Camera-type eye (tissue), 1 donor: Measurements from ENCODE around the gene AP3D1. TPM values are rescaled to one million over a fixed set of nuclear protein-coding genes. Genes with fewer than 3 reads are reported as not detected.

Source experiments
- total RNA-seq: library from RNA; depleted of rRNA; stranded (reverse); fragments of >200 nt; gene quantifications from one replicate; pipeline ENCODE4 v1.2.3, GENCODE V29; 2014

The AP3D1 gene
- total RNA-seq = 90.0 TPM

GRCh38 chr19:2151339-2152229, at the start of gene AP3D1:
Gene AP3D1 (minus strand): TSS chr19:2151566. CDS start chr19:2151334, 232 bp downstream.

GRCh38 chr19:2096480-2097202, 54.7 kb downstream of the AP3D1 start, which contains the start of gene IZUMO4:
Gene IZUMO4 (plus strand): TSS chr19:2096915. CDS start chr19:2096946, 31 bp downstream.

GRCh38 chr19:2096034-2096479, 55.3 kb downstream of the AP3D1 start, which contains the start of gene MOB3A:
Gene MOB3A (minus strand): TSS chr19:2096326. CDS start chr19:2078560, 17,766 bp downstream.

GRCh38 chr19:2050991-2051772, 100.2 kb downstream of the AP3D1 start, which contains the start of gene MKNK2:
Gene MKNK2 (minus strand): TSS chr19:2051244. CDS start chr19:2050851, 393 bp downstream.

Other genes starting within 250 kb of the AP3D1 start
- 2.4 TPM for gene ADAT3, start 246.2 kb downstream of the AP3D1 start, total RNA-seq
- 44.6 TPM for gene SCAMP4, start 246.2 kb downstream of the AP3D1 start, total RNA-seq
- gene CSNK1G2, start 210.4 kb downstream of the AP3D1 start, total RNA-seq = 64.4 TPM
- gene BTBD2, start 135.9 kb downstream of the AP3D1 start, total RNA-seq = 78.3 TPM
- 62.2 TPM for gene MKNK2, start 100.3 kb downstream of the AP3D1 start, total RNA-seq
- 37.2 TPM for gene MOB3A, start 55.2 kb downstream of the AP3D1 start, total RNA-seq
- 2.6 TPM for gene IZUMO4, start 54.7 kb downstream of the AP3D1 start, total RNA-seq
- 19.2 TPM for gene DOT1L, start 12.4 kb upstream of the AP3D1 start, total RNA-seq
- 56.4 TPM for gene PLEKHJ1, start 84.8 kb upstream of the AP3D1 start, total RNA-seq
- 57.7 TPM for gene SF3A2, start 85.3 kb upstream of the AP3D1 start, total RNA-seq
- gene AMH, start 97.8 kb upstream of the AP3D1 start, total RNA-seq = 0.82 TPM
- 5.2 TPM for gene JSRP1, start 104.9 kb upstream of the AP3D1 start, total RNA-seq
- gene PEAK3, start 130.6 kb upstream of the AP3D1 start, total RNA-seq = 0.44 TPM
- gene LINGO3, start 156.6 kb upstream of the AP3D1 start, total RNA-seq = 12.9 TPM
- 112 TPM for gene LSM7, start 177.0 kb upstream of the AP3D1 start, total RNA-seq
- gene SPPL2B, start 177.1 kb upstream of the AP3D1 start, total RNA-seq = 58.5 TPM
- 1.0 TPM for gene TMPRSS9, start 208.7 kb upstream of the AP3D1 start, total RNA-seq